ENCODE results near the gene INPP5J.
"Not testable (repeated sequence)": the region's sequence is repeated elsewhere in the genome, so short reads cannot be mapped to it uniquely, and the experiment has no call there.

INPP5J gene

GRCh38 chr22:31086703-31087330 lies 35.9 kb upstream of the INPP5J start:
- in situ Hi-C loops (cut with MboI; ENCODE audit: low pct_unique_long_range_greater_than_20kb, low sequenced_read_pairs): no loop called here
- no peak for DNase-seq

- in situ Hi-C loops (cut with MboI; ENCODE audit: low pct_unique_long_range_greater_than_20kb, low sequenced_read_pairs): no loop called here
These were observed 35.0 kb upstream of the INPP5J start for GRCh38 chr22:31087744-31088215.

GRCh38 chr22:31088233-31088986 lies 34.4 kb upstream of the INPP5J start:
- DNase-seq: no peak
- in situ Hi-C loops (cut with MboI; ENCODE audit: low pct_unique_long_range_greater_than_20kb, low sequenced_read_pairs): no loop called here

More at GRCh38 chr22:31087744-31088215, 35.0 kb upstream of the INPP5J start:
- DNase-seq: no peak

GRCh38 chr22:31089160-31090100 lies 33.3 kb upstream of the INPP5J start:
- in situ Hi-C loops (cut with MboI; ENCODE audit: low pct_unique_long_range_greater_than_20kb, low sequenced_read_pairs): no loop called here
- peak; percentile 54 for DNase-seq

GRCh38 chr22:31090217-31091085 lies 32.3 kb upstream of the INPP5J start:
- in situ Hi-C loops (cut with MboI; ENCODE audit: low pct_unique_long_range_greater_than_20kb, low sequenced_read_pairs): no loop called here
- DNase-seq: no peak

- in situ Hi-C loops (cut with MboI; ENCODE audit: low pct_unique_long_range_greater_than_20kb, low sequenced_read_pairs): no loop called here
- DNase-seq: no peak
These were observed 31.4 kb upstream of the INPP5J start for GRCh38 chr22:31091106-31091975.

GRCh38 chr22:31092161-31092560 lies 30.6 kb upstream of the INPP5J start:
- in situ Hi-C loops (cut with MboI; ENCODE audit: low pct_unique_long_range_greater_than_20kb, low sequenced_read_pairs): no loop called here
- DNase-seq: no peak

GRCh38 chr22:31093086-31093850 lies 29.5 kb upstream of the INPP5J start:
- no peak for DNase-seq
- in situ Hi-C loops (cut with MboI; ENCODE audit: low pct_unique_long_range_greater_than_20kb, low sequenced_read_pairs): no loop called here

- no peak for DNase-seq
- in situ Hi-C loops (cut with MboI; ENCODE audit: low pct_unique_long_range_greater_than_20kb, low sequenced_read_pairs): no loop called here
These were observed 28.7 kb upstream of the INPP5J start for GRCh38 chr22:31094021-31094551.

- DNase-seq: no peak
- in situ Hi-C loops (cut with MboI; ENCODE audit: low pct_unique_long_range_greater_than_20kb, low sequenced_read_pairs): no loop called here
These were observed 28.0 kb upstream of the INPP5J start for GRCh38 chr22:31094741-31095140.

- in situ Hi-C loops (cut with MboI; ENCODE audit: low pct_unique_long_range_greater_than_20kb, low sequenced_read_pairs): no loop called here
- no peak for DNase-seq
These were observed 27.0 kb upstream of the INPP5J start for GRCh38 chr22:31095637-31096249.

- in situ Hi-C loops (cut with MboI; ENCODE audit: low pct_unique_long_range_greater_than_20kb, low sequenced_read_pairs): no loop called here
- no peak for DNase-seq
These were observed 26.0 kb upstream of the INPP5J start for GRCh38 chr22:31096657-31097279.

GRCh38 chr22:31097539-31097938 lies 25.2 kb upstream of the INPP5J start:
- in situ Hi-C loops (cut with MboI; ENCODE audit: low pct_unique_long_range_greater_than_20kb, low sequenced_read_pairs); DNase-seq: not testable (repeated sequence)

- in situ Hi-C loops (cut with MboI; ENCODE audit: low pct_unique_long_range_greater_than_20kb, low sequenced_read_pairs): no loop called here
- DNase-seq: no peak
These were observed 24.7 kb upstream of the INPP5J start for GRCh38 chr22:31097941-31098631.

- no peak for DNase-seq
- in situ Hi-C loops (cut with MboI; ENCODE audit: low pct_unique_long_range_greater_than_20kb, low sequenced_read_pairs): no loop called here
These were observed 24.1 kb upstream of the INPP5J start for GRCh38 chr22:31098632-31099110.
